GM18867 (cell line): Measurements from ENCODE around the gene ORAI3.

Experiments used
- ATAC-seq: cut with Tn5 transposase; IDR thresholded peaks from one replicate; pipeline ENCODE4 v1.9.1; 2021; ENCODE audit warnings: mild to moderate bottlenecking, moderate library complexity; ENCODE audit not compliant: unreplicated experiment

The ORAI3 gene

GRCh38 chr16:30966033-30966619 lies 17.3 kb downstream of the ORAI3 start:
- ATAC-seq = no peak

GRCh38 chr16:30967795-30968194 lies 18.9 kb downstream of the ORAI3 start:
- ATAC-seq = no peak

- ATAC-seq = no peak
Observed at GRCh38 chr16:30969246-30969842, 20.5 kb downstream of the ORAI3 start.

GRCh38 chr16:30971298-30971697 lies 22.4 kb downstream of the ORAI3 start:
- no peak for ATAC-seq

- no peak for ATAC-seq
Observed at GRCh38 chr16:30972872-30973271, 24.0 kb downstream of the ORAI3 start.

GRCh38 chr16:30974348-30974747 lies 25.5 kb downstream of the ORAI3 start:
- no peak for ATAC-seq

GRCh38 chr16:30976486-30976885 lies 27.6 kb downstream of the ORAI3 start:
- ATAC-seq = no peak

- no peak for ATAC-seq
Observed at GRCh38 chr16:30977502-30977901, 28.6 kb downstream of the ORAI3 start.

- no peak for ATAC-seq
Observed at GRCh38 chr16:30979170-30980022, 30.5 kb downstream of the ORAI3 start.

GRCh38 chr16:30980023-30980371 lies 31.1 kb downstream of the ORAI3 start:
- ATAC-seq = no peak

- no peak for ATAC-seq
Observed at GRCh38 chr16:30980434-30980833, 31.6 kb downstream of the ORAI3 start.

GRCh38 chr16:30980959-30981358 lies 32.1 kb downstream of the ORAI3 start:
- ATAC-seq = no peak

GRCh38 chr16:30982548-30983288 lies 33.9 kb downstream of the ORAI3 start:
- ATAC-seq = no peak

GRCh38 chr16:30983289-30983889 lies 34.5 kb downstream of the ORAI3 start:
- no peak for ATAC-seq

- ATAC-seq = no peak
Observed at GRCh38 chr16:30983898-30984610, 35.2 kb downstream of the ORAI3 start.

- ATAC-seq = no peak
Observed at GRCh38 chr16:30984669-30985400, 36.0 kb downstream of the ORAI3 start, which contains the start of gene HSD3B7. Gene HSD3B7 (plus strand): TSS chr16:30985207. CDS start chr16:30985659, 452 bp downstream.

- ATAC-seq = no peak
Observed at GRCh38 chr16:30985401-30986128, 36.7 kb downstream of the ORAI3 start.

GRCh38 chr16:30986129-30986991 lies 37.5 kb downstream of the ORAI3 start:
- no peak for ATAC-seq
